ENCODE data around the gene IL17D. TPM values are rescaled to one million over a fixed set of nuclear protein-coding genes. Genes with fewer than 3 reads are reported as not detected.
"Not testable (repeated sequence)": the region's sequence is repeated elsewhere in the genome, so short reads cannot be mapped to it uniquely, and the experiment has no call there.

Gene IL17D
- total and polyA plus RNA-seq, 12 donors: 0.47 to 3.8 (median 1.4) TPM

- intact Hi-C loops (cut with DNase I): no loop called here
- WGBS, 4 donors: 93 to 95% (median 94%) methylated on average over 33 of the region's 33 CpGs
- Histone ChIP-seq H3K9me3 (replicated peaks in 1 of 3) (no peaks in the 10 kb centered on the region), H3K4me3 (no peak overlapping the region), H3K4me1 (replicated peaks in 1 of 2) (no peaks in the 10 kb centered on the region), H3K27me3 (no peaks in the 10 kb centered on the region), H3K36me3 (replicated peaks in 1 of 2) (no peaks in the 10 kb centered on the region), H3K27ac (no peak overlapping the region)
- DNase-seq: no peak
- TF ChIP-seq CTCF (IDR thresholded peaks at IDR 0.05): no peak
- no peak for TF ChIP-seq POLR2A (IDR thresholded peaks at IDR 0.05)
Observed at GRCh38 chr13:20729633-20730585, 26.4 kb downstream of the IL17D start.

GRCh38 chr13:20738616-20739015 is 35.1 kb downstream of the IL17D start:
- Histone ChIP-seq H3K27me3 (no peaks in the 10 kb centered on the region), H3K4me3 (no peak overlapping the region), H3K9me3 (replicated peaks in 1 of 3) (no peaks in the 10 kb centered on the region), H3K27ac (no peak overlapping the region), H3K36me3 (replicated peaks in 1 of 2) (no peaks in the 10 kb centered on the region), H3K4me1 (replicated peaks in 1 of 2) (no peaks in the 10 kb centered on the region)
- WGBS, 4 donors: 95 to 97% (median 95%) methylated on average over 6 of the region's 6 CpGs
- no peak for DNase-seq
- TF ChIP-seq POLR2A (IDR thresholded peaks at IDR 0.05): no peak
- TF ChIP-seq CTCF (IDR thresholded peaks at IDR 0.05): no peak
- intact Hi-C loops (cut with DNase I): no loop called here

GRCh38 chr13:20740021-20740420 is 36.5 kb downstream of the IL17D start:
- Histone ChIP-seq H3K9me3 (replicated peaks in 1 of 3) (no peaks in the 10 kb centered on the region), H3K4me3 (no peak overlapping the region), H3K36me3 (replicated peaks in 1 of 2) (no peaks in the 10 kb centered on the region), H3K27ac (no peak overlapping the region), H3K27me3 (no peaks in the 10 kb centered on the region), H3K4me1 (replicated peaks in 1 of 2) (no peaks in the 10 kb centered on the region)
- intact Hi-C loops (cut with DNase I): no loop called here
- DNase-seq: no peak
- WGBS, 4 donors: 91 to 98% (median 96%) methylated on average over 15 to 22 of the region's 22 CpGs
- TF ChIP-seq POLR2A (IDR thresholded peaks at IDR 0.05) (no peak), CTCF (IDR thresholded peaks at IDR 0.05) (no peak)

GRCh38 chr13:20743830-20744404 is 40.4 kb downstream of the IL17D start:
- DNase-seq; H3K4me1 ChIP-seq (replicated peaks in 1 of 2); H3K4me3 ChIP-seq; H3K27ac ChIP-seq; H3K36me3 ChIP-seq (replicated peaks in 1 of 2); H3K27me3 ChIP-seq; intact Hi-C loops (cut with DNase I); H3K9me3 ChIP-seq (replicated peaks in 1 of 3): not testable (repeated sequence)
- WGBS, 4 donors: 91 to 96% (median 93%) methylated on average over 4 of the region's 4 CpGs

Measured in adrenal gland (tissue), 12 donors.